ENCODE results near the gene FAM98C.
"Not testable (repeated sequence)": the region's sequence is repeated elsewhere in the genome, so short reads cannot be mapped to it uniquely, and the experiment has no call there.

The FAM98C gene

DNA sequence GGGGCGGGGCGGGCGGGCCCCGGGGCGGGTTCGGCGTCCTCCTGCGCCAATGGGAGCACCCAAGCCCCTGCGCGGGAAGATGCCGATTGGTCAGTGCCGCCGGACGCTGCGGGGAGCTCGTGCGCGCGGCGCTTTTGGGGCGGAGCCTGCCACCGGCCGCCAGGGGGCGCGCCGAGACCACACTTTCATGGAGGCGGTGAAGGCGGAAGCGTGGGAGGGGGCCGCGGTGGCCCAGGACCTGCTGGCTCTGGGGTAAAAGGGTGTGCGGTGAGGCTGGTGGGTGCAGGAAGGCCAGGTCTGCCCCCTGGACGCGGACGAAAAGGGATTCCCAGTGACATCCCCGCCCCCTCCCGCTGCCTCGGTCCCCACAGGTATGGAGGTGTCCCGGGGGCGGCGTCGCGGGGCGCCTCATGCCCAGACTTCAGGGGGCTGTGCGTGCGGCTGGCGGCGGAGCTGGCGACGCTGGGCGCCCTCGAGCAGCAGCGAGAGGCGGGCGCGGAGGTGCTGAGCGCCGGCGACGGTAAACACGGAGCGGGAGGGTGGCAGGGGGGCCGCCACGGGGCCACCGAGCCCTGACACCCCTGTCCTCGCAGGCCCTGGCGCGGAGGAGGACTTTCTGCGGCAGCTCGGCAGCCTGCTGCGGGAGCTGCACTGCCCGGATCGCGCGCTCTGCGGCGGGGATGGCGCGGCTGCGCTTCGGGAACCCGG is at the start of gene FAM98C:
TSS of gene FAM98C (plus strand) at position 127 of the 708 bp plus-strand sequence. CDS start at position 188, 61 bp downstream.
- peak within 1 kb of the TSS; percentile 95 for H3K27ac Mint-ChIP-seq
- H3K27me3 Mint-ChIP-seq: no peaks in the 10 kb centered on the region
- peaks cover 19% of the 10 kb centered on the region for H3K4me1 Mint-ChIP-seq
- no peaks in the 10 kb centered on the region for H3K36me3 Mint-ChIP-seq
- peak within 1 kb of the TSS; percentile 93 for H3K4me3 Mint-ChIP-seq
- H3K9me3 Mint-ChIP-seq: no peaks in the 10 kb centered on the region

DNA sequence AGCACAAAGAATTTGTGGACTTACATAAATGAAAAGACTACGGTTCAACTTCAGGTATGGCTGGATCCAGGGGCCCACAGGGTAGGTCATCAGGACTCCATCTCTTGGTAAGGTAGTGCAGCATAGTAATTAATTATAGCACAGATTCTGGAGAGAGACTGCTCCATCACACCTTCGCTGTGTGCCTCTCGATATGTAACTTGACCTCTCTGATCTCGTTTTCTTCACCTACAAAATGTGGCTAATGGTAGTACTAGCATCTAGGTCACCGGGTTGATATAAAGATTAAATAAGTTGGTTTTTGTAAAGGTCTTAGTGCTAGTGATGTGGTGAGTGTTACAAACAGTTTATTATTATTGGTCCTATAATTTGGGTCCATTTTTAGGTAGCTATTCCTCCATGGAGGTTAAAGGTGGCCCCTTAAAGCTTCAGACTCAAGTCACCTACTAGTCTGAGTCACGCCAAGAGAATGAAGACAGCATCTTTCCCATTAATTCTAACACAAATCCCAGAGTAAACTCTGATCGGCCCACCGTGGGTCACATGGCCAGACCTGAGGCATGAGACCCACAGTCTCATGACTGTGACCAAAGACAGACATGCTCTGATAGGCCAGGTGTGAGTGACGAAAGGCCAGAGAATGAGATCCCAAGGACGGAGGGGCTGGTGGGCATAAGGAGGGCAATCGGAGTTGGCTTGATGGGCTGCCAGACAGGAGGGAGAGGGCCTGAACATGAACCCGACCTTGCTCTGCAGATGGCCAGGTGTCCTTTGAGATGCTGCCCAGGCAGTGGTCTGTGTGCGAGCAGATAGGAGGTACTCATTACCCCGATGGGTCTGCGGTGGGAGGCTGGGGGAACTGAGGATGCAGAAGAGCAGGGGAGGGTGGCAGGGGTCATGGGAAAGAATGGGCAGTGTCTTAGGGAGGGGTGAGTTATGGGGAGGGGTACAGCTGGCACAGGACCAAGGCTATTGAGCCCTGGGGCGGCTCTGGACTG is 46.9 kb upstream of the FAM98C start:
- Mint-ChIP-seq H3K4me1 (peaks cover 6% of the 10 kb centered on the region), H3K4me3 (no peak overlapping the region), H3K27me3 (peaks cover 6% of the 10 kb centered on the region), H3K27ac (no peak overlapping the region), H3K36me3 (no peaks in the 10 kb centered on the region), H3K9me3 (no peaks in the 10 kb centered on the region)

DNA sequence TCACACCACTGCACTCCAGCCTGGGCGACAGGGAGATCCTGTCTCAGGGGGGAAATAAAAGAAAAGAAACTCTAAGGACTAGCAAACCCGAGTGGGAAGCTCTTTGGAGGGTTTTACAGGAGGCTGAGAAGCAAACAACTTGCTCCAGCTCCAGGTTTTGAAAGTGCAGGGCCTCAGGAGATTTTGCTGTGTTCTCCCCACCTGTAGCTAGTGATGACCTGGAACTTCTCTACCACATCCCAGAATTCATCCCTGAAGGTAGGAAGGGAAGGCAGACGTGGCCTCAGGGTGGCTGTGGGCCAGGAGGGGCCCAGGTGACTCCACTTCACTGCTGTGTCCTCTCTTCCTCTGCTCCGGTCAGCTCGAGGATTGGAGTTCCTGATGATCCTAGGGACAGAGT is 44.8 kb upstream of the FAM98C start:
- no peak overlapping the region for H3K4me3 Mint-ChIP-seq
- no peaks in the 10 kb centered on the region for H3K9me3 Mint-ChIP-seq

DNA sequence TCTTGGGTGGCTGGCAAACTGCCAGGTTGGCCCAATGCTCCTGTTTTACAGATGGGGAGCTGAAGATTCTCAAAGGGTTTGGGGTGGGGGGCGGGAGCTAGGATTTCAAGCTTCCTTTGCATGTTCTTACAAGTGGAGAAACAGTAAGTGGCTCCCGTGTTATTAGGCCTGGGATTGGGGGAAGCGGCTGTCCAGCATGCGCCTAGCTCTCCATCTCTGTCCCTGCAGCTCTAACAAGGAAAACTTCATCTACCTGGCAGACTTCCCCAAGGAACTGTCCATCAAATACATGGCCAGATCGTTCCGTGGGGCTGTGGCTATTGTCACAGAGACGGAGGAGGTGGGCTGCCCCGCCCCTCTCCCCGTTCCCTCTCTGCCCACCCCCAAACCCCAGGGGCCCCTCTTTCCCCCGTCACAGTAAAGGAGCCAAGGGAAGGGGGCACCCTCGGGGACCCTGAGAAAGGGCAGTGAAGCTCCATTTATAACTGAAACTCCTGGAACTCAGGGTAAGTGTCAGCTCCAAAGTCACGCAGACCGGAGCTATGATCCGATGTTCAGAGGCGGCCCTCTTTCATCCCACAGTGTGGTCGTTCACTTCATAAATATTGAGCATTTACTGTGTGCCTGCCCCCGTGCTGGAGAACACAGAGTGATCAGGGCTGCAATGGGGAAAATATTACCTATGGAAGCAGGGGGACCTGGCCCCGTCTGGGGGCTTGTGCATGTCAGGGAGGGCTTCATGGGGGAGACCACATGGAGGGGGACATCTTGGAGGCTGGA is 43.5 kb upstream of the FAM98C start:
- peaks cover 20% of the 10 kb centered on the region for H3K4me1 Mint-ChIP-seq
- peaks cover 9% of the 10 kb centered on the region for H3K27me3 Mint-ChIP-seq
- H3K36me3 Mint-ChIP-seq: no peaks in the 10 kb centered on the region
- no peak overlapping the region for H3K27ac Mint-ChIP-seq
- H3K9me3 Mint-ChIP-seq: no peaks in the 10 kb centered on the region
- no peak overlapping the region for H3K4me3 Mint-ChIP-seq

More for the DNA sequence above, 44.8 kb upstream of the FAM98C start:
- no peak overlapping the region for H3K27ac Mint-ChIP-seq
- H3K27me3 Mint-ChIP-seq: peaks cover 9% of the 10 kb centered on the region
- H3K36me3 Mint-ChIP-seq: no peaks in the 10 kb centered on the region
- H3K4me1 Mint-ChIP-seq: peaks cover 17% of the 10 kb centered on the region

DNA sequence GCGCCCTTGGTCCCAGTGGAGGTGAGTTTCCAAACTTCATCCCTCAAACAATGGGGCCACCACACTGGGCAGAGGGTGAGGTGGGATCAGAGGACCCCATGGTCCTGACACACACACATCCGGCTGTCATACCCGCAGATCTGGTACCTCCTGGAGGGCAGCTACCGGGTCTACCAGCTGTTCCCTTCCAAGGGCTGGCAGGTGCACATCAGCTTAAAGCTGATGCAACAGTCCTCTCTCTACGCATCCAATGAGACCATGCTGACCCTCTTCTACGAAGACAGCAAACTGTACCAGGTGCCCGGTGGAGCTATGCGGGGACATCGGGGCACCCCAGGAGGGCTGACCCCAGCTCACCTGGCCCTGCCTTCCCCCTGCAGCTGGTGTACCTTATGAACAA is 42.5 kb upstream of the FAM98C start:
- Mint-ChIP-seq H3K4me1 (peaks cover 20% of the 10 kb centered on the region), H3K4me3 (peak overlapping the region; percentile 83), H3K9me3 (no peaks in the 10 kb centered on the region), H3K27ac (no peak overlapping the region), H3K27me3 (peaks cover 9% of the 10 kb centered on the region), H3K36me3 (no peaks in the 10 kb centered on the region)

DNA sequence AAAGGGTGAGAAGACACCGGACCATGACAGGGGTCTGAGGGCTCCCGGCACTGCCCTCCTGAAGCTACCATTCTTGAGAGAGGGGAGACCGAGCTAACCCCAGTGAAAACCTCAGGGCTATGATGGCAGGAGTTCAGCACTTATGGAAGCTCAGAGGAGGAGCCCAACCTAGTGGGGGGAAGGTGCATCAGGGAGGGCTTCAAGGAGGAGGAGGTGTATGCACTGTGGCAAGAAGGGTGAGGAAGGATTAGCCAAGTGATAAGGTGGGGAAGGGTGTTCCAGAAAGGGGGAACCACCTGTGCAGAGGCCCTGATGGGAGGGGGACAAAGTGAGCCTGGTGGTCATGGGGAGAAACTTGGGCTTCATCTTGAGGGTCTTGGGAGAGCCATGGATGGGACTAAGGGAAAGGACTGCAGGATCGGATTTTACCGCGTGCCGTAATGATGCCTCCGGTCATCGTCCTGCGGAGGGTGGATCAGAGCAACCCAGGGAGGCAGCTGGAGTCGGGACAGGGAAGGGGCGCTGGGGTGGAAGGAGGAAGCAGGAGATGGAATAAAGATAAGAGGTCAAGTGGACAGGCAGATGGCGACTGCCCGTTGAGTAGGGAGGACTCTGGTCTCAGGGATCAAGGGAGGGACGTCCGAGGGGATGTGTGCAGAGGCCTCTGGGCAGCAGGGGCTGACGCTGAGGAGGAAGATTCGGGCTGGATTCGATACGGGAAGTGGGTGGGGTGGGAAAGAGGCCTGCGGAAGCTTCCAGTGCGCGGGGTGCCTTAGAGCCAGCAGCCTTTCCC is 41.9 kb upstream of the FAM98C start:
- Mint-ChIP-seq H3K4me3 (peak overlapping the region; percentile 83), H3K36me3 (no peaks in the 10 kb centered on the region), H3K27ac (no peak overlapping the region), H3K27me3 (peaks cover 9% of the 10 kb centered on the region), H3K4me1 (peaks cover 20% of the 10 kb centered on the region), H3K9me3 (no peaks in the 10 kb centered on the region)

DNA sequence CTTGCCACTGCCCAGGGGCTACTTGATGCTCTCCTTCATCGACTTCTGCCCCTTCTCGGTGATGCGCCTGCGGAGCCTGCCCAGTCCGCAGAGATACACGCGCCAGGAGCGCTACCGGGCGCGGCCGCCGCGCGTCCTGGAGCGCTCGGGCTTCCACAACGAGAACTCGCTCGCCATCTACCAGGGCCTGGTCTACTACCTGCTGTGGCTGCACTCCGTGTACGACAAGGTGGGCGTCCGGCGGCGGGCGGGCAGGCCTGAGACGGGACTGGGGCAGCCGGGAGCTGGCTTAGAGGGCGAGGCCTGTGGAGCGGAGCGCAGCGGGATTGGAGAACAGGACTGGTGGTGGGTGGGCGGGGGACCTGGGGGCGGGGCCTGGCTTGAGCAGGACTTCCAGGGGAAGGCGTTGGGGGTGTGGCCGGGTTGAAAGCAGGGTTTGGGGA is 41.2 kb upstream of the FAM98C start:
- Mint-ChIP-seq H3K36me3 (no peaks in the 10 kb centered on the region), H3K27ac (no peak overlapping the region), H3K4me3 (peak overlapping the region; percentile 83), H3K9me3 (no peaks in the 10 kb centered on the region), H3K27me3 (peaks cover 9% of the 10 kb centered on the region), H3K4me1 (peaks cover 20% of the 10 kb centered on the region)

DNA sequence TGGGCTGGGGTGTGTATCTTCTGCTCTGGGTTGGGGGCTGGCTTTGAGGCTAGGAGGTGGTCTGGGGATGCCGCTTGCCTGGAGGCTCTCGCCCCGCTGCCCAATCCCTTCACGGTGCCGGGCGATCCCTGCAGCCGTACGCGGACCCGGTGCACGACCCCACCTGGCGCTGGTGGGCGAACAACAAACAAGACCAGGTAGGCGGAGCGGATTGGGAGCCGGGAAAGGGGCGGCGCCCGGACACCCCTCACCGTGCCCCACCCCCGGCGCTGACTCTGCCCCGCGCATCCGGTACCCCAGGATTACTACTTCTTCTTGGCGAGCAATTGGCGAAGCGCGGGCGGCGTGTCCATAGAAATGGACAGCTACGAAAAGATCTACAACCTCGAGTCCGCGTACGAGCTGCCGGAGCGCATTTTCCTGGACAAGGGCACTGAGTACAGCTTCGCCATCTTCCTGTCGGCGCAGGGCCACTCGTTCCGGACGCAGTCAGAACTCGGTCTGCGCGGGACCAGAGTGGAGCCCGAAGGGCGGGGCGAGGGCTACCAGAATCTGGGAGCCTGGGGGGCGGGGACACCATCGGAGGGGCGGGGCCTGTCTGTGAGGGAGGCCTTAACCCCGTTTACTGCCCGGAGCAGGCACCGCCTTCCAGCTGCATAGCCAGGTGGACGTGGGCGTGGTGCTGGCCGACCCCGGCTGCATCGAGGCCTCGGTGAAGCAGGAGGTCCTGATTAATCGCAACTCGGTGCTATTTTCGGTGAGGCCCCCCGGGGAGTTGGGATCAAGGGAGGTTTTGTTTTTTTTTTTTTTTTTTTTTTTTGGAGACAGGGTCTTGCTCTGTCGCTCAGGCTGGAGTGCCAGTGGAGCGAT is 40.6 kb upstream of the FAM98C start:
- Mint-ChIP-seq H3K27ac (no peak overlapping the region), H3K27me3 (peaks cover 9% of the 10 kb centered on the region), H3K4me3 (peak overlapping the region; percentile 83), H3K36me3 (no peaks in the 10 kb centered on the region), H3K4me1 (peaks cover 20% of the 10 kb centered on the region), H3K9me3 (no peaks in the 10 kb centered on the region)

DNA sequence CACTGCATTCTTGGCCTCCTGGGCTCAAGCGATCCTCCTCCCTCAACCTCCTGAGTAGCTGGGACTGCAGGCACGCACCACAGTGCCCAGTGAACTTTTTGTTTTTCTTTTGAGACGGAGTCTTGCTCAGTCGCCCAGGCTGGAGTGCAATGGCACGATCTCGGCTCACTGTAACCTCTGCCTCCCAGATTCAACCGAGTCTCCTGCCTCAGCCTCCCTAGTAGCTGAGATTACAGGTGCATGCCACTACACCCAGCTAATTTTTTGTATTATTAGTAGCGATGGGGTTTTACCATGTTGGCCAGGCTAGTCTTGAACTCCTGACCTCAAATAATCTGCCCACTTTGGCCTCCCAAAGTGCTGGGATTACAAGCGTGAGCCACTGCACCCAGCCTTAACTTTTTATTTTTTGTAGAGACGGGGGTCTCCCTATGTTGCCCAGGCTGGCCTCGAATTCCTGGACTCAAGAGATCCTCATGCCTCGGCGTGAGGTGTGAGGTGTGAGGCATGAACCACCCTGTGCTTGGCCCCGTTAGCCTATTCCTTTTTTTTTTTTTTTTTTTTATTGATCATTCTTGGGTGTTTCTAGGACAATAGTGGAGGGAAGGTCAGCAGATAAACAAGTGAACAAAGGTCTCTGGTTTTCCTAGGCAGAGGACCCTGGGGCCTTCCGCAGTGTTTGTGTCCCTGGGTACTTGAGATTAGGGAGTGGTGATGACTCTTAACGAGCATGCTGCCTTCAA is 39.8 kb upstream of the FAM98C start:
- H3K27me3 Mint-ChIP-seq, H3K27ac Mint-ChIP-seq, H3K9me3 Mint-ChIP-seq, H3K4me3 Mint-ChIP-seq, H3K36me3 Mint-ChIP-seq: not testable (repeated sequence)
- peaks cover 20% of the 10 kb centered on the region for H3K4me1 Mint-ChIP-seq

DNA sequence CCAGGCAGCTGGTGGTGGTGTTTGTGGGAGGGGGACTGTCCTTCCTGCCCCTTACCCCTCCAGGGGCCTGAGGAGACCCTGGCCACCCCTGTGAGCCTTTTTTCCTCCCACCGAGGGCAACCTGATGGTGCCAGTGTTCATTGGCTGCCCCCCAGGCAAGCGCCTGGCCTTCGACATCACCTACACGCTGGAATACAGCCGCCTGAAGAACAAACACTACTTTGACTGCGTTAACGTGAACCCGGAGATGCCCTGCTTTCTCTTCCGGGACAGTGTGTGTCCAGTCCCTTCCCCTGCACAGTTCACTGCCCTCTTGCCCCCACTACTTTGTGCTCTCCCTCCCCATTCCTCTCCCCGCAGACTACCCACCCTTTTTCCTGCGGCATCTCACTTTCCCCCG is 35.9 kb upstream of the FAM98C start:
- H3K4me3 Mint-ChIP-seq: no peak overlapping the region

DNA sequence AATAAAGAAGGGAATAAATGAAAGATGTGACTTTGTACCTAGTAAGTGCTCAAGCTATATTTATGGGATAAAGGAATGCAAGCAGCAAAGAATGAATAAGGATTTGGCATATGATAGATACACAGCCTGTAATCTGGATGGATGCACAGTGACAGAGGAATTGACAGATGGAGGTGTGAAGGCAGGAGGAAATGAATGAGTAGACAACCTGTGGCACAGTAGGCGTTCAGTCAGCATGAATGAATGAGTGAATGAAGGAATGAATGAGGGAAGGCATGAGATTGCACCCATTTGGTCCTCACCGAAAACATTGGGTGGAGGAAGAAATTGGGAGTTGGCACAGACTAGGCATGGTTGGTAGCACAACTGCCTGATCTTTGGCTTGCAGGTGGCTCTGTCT is 33.3 kb upstream of the FAM98C start:
- Mint-ChIP-seq H3K27ac (no peak overlapping the region), H3K9me3 (no peaks in the 10 kb centered on the region), H3K27me3 (peaks cover 6% of the 10 kb centered on the region), H3K36me3 (peaks cover under 1% of the 10 kb centered on the region), H3K4me1 (peaks cover 5% of the 10 kb centered on the region), H3K4me3 (no peak overlapping the region)

More for the DNA sequence above, 35.9 kb upstream of the FAM98C start:
- H3K4me1 Mint-ChIP-seq: peaks cover 9% of the 10 kb centered on the region
- H3K9me3 Mint-ChIP-seq: no peaks in the 10 kb centered on the region
- no peak overlapping the region for H3K27ac Mint-ChIP-seq
- no peaks in the 10 kb centered on the region for H3K36me3 Mint-ChIP-seq
- peaks cover 6% of the 10 kb centered on the region for H3K27me3 Mint-ChIP-seq

DNA sequence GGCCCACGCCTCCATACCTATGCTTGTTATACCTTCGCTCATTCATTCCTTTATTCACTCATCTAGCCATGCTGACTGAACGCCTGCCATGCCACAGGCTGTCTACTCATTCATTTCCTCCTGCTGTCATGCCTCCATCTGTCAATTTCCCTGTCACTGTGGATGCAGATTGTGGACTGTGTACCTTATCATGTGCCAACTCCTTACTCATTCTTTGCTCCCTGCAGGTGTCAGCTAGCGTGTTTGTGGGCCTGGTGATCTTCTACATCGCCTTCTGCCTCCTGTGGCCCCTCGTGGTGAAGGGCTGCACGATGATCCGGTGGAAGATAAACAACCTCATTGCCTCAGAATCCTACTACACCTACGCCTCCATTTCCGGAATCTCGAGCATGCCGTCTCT is 32.6 kb upstream of the FAM98C start:
- Mint-ChIP-seq H3K4me1 (peaks cover 12% of the 10 kb centered on the region), H3K27ac (no peak overlapping the region), H3K36me3 (peaks cover 8% of the 10 kb centered on the region), H3K27me3 (peaks cover 6% of the 10 kb centered on the region), H3K9me3 (no peaks in the 10 kb centered on the region), H3K4me3 (no peak overlapping the region)

DNA sequence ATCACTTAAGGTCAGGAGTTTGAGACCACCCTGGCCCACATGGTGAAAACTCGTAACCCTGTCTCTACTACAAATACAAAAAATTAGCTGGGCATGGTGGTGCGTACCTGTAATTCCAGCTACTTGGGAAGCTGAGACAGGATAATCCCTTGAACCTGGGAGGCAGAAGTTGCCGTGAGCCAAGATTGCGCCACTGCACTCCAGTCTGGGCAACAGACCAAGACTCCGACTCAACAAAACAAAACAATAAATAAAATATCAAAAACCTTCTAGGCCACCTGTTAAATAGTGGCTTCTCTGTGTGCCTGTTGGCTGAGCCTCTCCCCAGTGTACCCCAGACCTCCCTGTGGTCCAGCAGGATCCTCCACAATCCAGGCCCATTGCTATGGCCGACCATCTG is 31.8 kb upstream of the FAM98C start:
- Mint-ChIP-seq H3K4me1 (peaks cover 20% of the 10 kb centered on the region), H3K9me3 (no peaks in the 10 kb centered on the region), H3K36me3 (peaks cover 9% of the 10 kb centered on the region), H3K27me3 (peaks cover 6% of the 10 kb centered on the region), H3K4me3 (no peak overlapping the region), H3K27ac (no peak overlapping the region)
